Neuronal stem cell (in vitro differentiated cells): ENCODE data around the gene ODF2.

Experiments used
- DNase-seq: peaks from one replicate; pipeline ENCODE4 v3.0.0-alpha.2; 2013; ENCODE audit warnings: low spot score
- H2AFZ ChIP-seq: one replicate; pipeline ENCODE4 v1.6.1; 2013; ENCODE audit warnings: mild to moderate bottlenecking, low read length, inconsistent platforms
- H2AK5ac ChIP-seq: 2 replicates; pipeline ENCODE4 v1.6.1; 2013; ENCODE audit warnings: low read depth, mild to moderate bottlenecking, inconsistent platforms, low read length, moderate library complexity, mixed read lengths
- H2BK120ac ChIP-seq: 2 replicates; pipeline ENCODE4 v1.6.1; 2013; ENCODE audit warnings: low read depth, mild to moderate bottlenecking, inconsistent platforms, low read length, moderate library complexity, mixed read lengths
- H2BK12ac ChIP-seq: one replicate; pipeline ENCODE4 v1.6.1; 2013; ENCODE audit warnings: low read length, inconsistent platforms
- H2BK15ac ChIP-seq: 2 replicates; pipeline ENCODE4 v1.6.1; 2013; ENCODE audit warnings: mild to moderate bottlenecking, low read length, inconsistent platforms, mixed read lengths
- H2BK5ac ChIP-seq: one replicate; pipeline ENCODE4 v1.6.1; 2013; ENCODE audit warnings: inconsistent platforms, mild to moderate bottlenecking, low read length, moderate library complexity
- H3K14ac ChIP-seq: one replicate; pipeline ENCODE4 v1.6.1; 2013; ENCODE audit warnings: low read length, inconsistent platforms
- H3K18ac ChIP-seq: 2 replicates; pipeline ENCODE4 v1.6.1; 2013; ENCODE audit warnings: low read length, inconsistent platforms
- H3K23ac ChIP-seq: 2 replicates; pipeline ENCODE4 v1.6.1; 2013; ENCODE audit warnings: low read depth, mild to moderate bottlenecking, mixed read lengths, low read length, inconsistent platforms; ENCODE audit not compliant: poor library complexity
- H3K27ac ChIP-seq: replicated peaks from 3 replicates; pipeline ENCODE4 v1.5.1; 2013; ENCODE audit warnings: low read length, inconsistent platforms
- H3K27me3 ChIP-seq, 3 experiments: 2 replicates each; pipeline ENCODE4 v1.6.1; 2013; ENCODE audit warnings: low read length in 3 of 3, mild to moderate bottlenecking in 2 of 3, inconsistent platforms in 1 of 3, low read depth in 1 of 3, mixed read lengths in 1 of 3, moderate library complexity in 1 of 3; ENCODE audit not compliant: control insufficient read depth in 3 of 3, insufficient read depth in 3 of 3
- H3K36me3 ChIP-seq, 2 donors: replicated peaks in 1 of 2; 2 replicates each; pipeline ENCODE4 v1.6.1; 2013; ENCODE audit warnings: low read length in 2 of 2; ENCODE audit not compliant: control insufficient read depth in 2 of 2, insufficient read depth in 2 of 2
- H3K4ac ChIP-seq: 2 replicates; pipeline ENCODE4 v1.6.1; 2013; ENCODE audit warnings: inconsistent platforms, mild to moderate bottlenecking, low read length, moderate library complexity
- H3K4me1 ChIP-seq, 2 donors: 1 replicate in 1 of 2; 2 replicates in 1 of 2; pipeline ENCODE4 v1.6.1; 2013; ENCODE audit warnings: low read length in 2 of 2, low read depth in 1 of 2; ENCODE audit not compliant: control insufficient read depth in 2 of 2, insufficient read depth in 1 of 2
- H3K4me2 ChIP-seq: one replicate; pipeline ENCODE4 v1.6.1; 2013; ENCODE audit warnings: mild to moderate bottlenecking, low read length, inconsistent platforms; ENCODE audit not compliant: insufficient read depth, poor library complexity, severe bottlenecking
- H3K4me3 ChIP-seq, 2 donors: 2 replicates each; pipeline ENCODE4 v1.5.1; 2013; ENCODE audit warnings: low read length in 2 of 2, mild to moderate bottlenecking in 2 of 2, inconsistent platforms in 1 of 2, moderate library complexity in 1 of 2
- H3K79me1 ChIP-seq: one replicate; pipeline ENCODE4 v1.6.1; 2013; ENCODE audit warnings: low read depth, mild to moderate bottlenecking, inconsistent platforms, low read length, moderate library complexity
- H3K9ac ChIP-seq: one replicate; pipeline ENCODE4 v1.6.1; 2013; ENCODE audit warnings: mild to moderate bottlenecking, low read depth, low read length, inconsistent platforms; ENCODE audit not compliant: poor library complexity
- H3K9me3 ChIP-seq, 2 donors: replicated peaks in 1 of 2; 2 replicates each; pipeline versions ENCODE3 to v1.6.1; 2013; ENCODE audit warnings: low read length in 2 of 2, mild to moderate bottlenecking in 2 of 2, inconsistent platforms in 1 of 2, low read depth in 1 of 2, mixed read lengths in 1 of 2, moderate library complexity in 1 of 2; ENCODE audit not compliant: control insufficient read depth in 2 of 2, insufficient read depth in 1 of 2
- H4K8ac ChIP-seq: one replicate; pipeline ENCODE4 v1.6.1; 2013; ENCODE audit warnings: low read depth, mild to moderate bottlenecking, inconsistent platforms, low read length, moderate library complexity
- H4K91ac ChIP-seq: one replicate; pipeline ENCODE4 v1.6.1; 2013; ENCODE audit warnings: low read length, low read depth, mild to moderate bottlenecking, inconsistent platforms; ENCODE audit not compliant: poor library complexity
- WGBS, 2 donors: extraction: QIAGEN DNeasy Blood & Tissue Kit; methylation state at CpG; one replicate each; pipeline ENCODE4 v1.1.7; 2013; ENCODE audit warnings: missing lambda C conversion rate in 2 of 2, mixed read lengths in 1 of 2; ENCODE audit not compliant: insufficient read length in 2 of 2, insufficient replicate concordance in 1 of 2; ENCODE audit errors: extremely low coverage in 2 of 2; 5-methylcytosine and 5-hydroxymethylcytosine counted together

The ODF2 gene

DNA sequence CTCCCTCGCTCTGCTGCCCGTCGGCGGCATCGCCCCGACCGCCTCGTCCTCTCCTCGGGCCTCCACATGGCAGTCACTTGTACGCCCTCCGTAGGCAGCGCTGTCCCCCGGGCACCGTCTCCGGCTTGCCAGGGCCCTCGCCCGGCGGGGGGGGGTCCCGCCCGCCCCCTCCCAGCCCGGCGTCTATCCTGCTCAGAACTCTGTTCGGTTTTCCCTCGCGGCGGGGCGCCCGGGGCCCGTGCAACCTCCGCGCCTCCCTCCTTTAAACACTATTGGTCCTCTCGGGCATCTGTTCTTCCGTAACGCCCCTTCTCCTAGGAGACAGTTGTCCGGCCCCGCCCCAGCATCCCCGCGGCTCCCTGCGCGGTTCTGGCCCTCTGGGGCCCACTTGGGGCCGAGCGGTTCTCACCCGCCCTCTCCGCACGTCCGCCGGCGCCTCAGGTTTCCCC is 831 bp downstream of the ODF2 start:
- Histone ChIP-seq H3K9ac (peak overlapping the region; percentile 95), H2BK12ac (peak overlapping the region; percentile 84), H2AFZ (peak overlapping the region; percentile 91), H2BK120ac (no peak overlapping the region), H3K27ac (peak overlapping the region; percentile 79), H2AK5ac (no peak overlapping the region), H3K4me3 (peak overlapping the region; percentile 57 to 87), H3K9me3 (no peaks in the 10 kb centered on the region), H3K4me2 (peak overlapping the region; percentile 91), H4K8ac (no peak overlapping the region), H3K36me3 (peaks cover 9 to 27% of the 10 kb centered on the region in 2 donors), H3K27me3 (peaks cover 0 to 3% (median 2%) of the 10 kb centered on the region in 3 experiments), H4K91ac (no peak overlapping the region), H3K79me1 (peaks cover 5% of the 10 kb centered on the region), H3K14ac (no peak overlapping the region), H3K4me1 (peaks cover 5% of the 10 kb centered on the region in 2 donors), H3K18ac (peak overlapping the region; percentile 90), H2BK15ac (no peak overlapping the region), H3K23ac (peak overlapping the region; percentile 91), H2BK5ac (peak overlapping the region; percentile 95), H3K4ac (no peak overlapping the region)
- DNase-seq, result peak; percentile 48
- no CpG with 5 or more reads among the region's 48 CpGs for WGBS, 2 donors

- no CpG with 5 or more reads among the region's 14 CpGs for WGBS, 2 donors
- H2BK120ac ChIP-seq, result no peak overlapping the region
- H3K4me2 ChIP-seq, result peak overlapping the region; percentile 91
Observed at GRCh38 chr9:128457207-128457606, 1.4 kb downstream of the ODF2 start.

GRCh38 chr9:128459011-128459410 is 3.2 kb downstream of the ODF2 start:
- H4K8ac ChIP-seq, result no peak overlapping the region
- H3K18ac ChIP-seq, result no peak overlapping the region
- H3K4ac ChIP-seq, result no peak overlapping the region
- peaks cover 5% of the 10 kb centered on the region for H3K79me1 ChIP-seq
- H2BK5ac ChIP-seq, result no peak overlapping the region
- H3K4me1 ChIP-seq, result peaks cover 5% of the 10 kb centered on the region in 2 donors
- H2AFZ ChIP-seq, result no peak overlapping the region
- no peak overlapping the region for H2BK120ac ChIP-seq
- no peak overlapping the region for H2BK12ac ChIP-seq
- WGBS, 2 donors, result no CpG with 5 or more reads among the region's 3 CpGs
- peaks cover 16 to 50% of the 10 kb centered on the region in 2 donors for H3K36me3 ChIP-seq
- no peak overlapping the region for H4K91ac ChIP-seq
- no peak overlapping the region for H3K14ac ChIP-seq
- H3K23ac ChIP-seq, result no peak overlapping the region
- H3K27ac ChIP-seq, result no peak overlapping the region
- no peak overlapping the region for H3K4me3 ChIP-seq
- no peak overlapping the region for H2AK5ac ChIP-seq
- no peak overlapping the region for H3K4me2 ChIP-seq
- no peak overlapping the region for H3K9ac ChIP-seq
- no peaks in the 10 kb centered on the region for H3K9me3 ChIP-seq
- DNase-seq, result no peak
- peaks cover 0 to 2% (median 0%) of the 10 kb centered on the region in 3 experiments for H3K27me3 ChIP-seq
- no peak overlapping the region for H2BK15ac ChIP-seq

More at GRCh38 chr9:128457207-128457606, 1.4 kb downstream of the ODF2 start:
- no peak overlapping the region for H2BK12ac ChIP-seq
- H3K79me1 ChIP-seq, result peaks cover 5% of the 10 kb centered on the region
- no peak overlapping the region for H3K4ac ChIP-seq
- no peaks in the 10 kb centered on the region for H3K9me3 ChIP-seq
- H3K18ac ChIP-seq, result peak overlapping the region; percentile 70
- H2AK5ac ChIP-seq, result peak overlapping the region; percentile 78
- peaks cover 9 to 33% of the 10 kb centered on the region in 2 donors for H3K36me3 ChIP-seq
- no peak for DNase-seq
- no peak overlapping the region for H2BK5ac ChIP-seq
- no peak overlapping the region for H3K27ac ChIP-seq
- H2BK15ac ChIP-seq, result no peak overlapping the region
- H4K91ac ChIP-seq, result no peak overlapping the region
- H3K14ac ChIP-seq, result no peak overlapping the region
- H3K4me3 ChIP-seq, result peak overlapping the region; percentile 57 to 87
- H4K8ac ChIP-seq, result no peak overlapping the region
- peaks cover 0 to 2% (median 0%) of the 10 kb centered on the region in 3 experiments for H3K27me3 ChIP-seq
- H3K4me1 ChIP-seq, result peaks cover 5% of the 10 kb centered on the region in 2 donors
- peak overlapping the region; percentile 91 for H2AFZ ChIP-seq
- no peak overlapping the region for H3K23ac ChIP-seq
- no peak overlapping the region for H3K9ac ChIP-seq

DNA sequence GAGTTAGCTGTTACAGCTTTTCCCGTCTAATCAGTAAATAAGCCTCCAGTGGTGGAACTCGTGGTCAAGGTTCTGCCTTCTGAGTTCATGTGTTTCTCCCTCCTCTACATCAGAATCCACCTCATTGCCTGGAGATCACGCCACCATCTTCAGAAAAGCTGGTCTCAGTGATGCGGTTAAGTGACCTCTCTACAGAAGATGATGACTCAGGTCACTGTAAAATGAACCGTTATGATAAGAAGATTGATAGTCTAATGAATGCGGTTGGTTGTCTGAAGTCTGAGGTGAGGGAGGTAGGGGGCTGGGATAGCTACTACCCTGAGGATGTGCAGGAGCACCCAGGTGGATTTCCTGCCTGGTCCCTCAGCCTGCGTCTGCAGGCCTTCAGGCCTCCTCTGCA is 13.3 kb downstream of the ODF2 start:
- H3K79me1 ChIP-seq, result no peaks in the 10 kb centered on the region
- H3K4ac ChIP-seq, result no peak overlapping the region
- no peak overlapping the region for H4K8ac ChIP-seq
- no peak overlapping the region for H2AK5ac ChIP-seq
- H3K27ac ChIP-seq, result no peak overlapping the region
- no peak overlapping the region for H3K4me3 ChIP-seq
- DNase-seq, result no peak
- peaks cover 15 to 69% of the 10 kb centered on the region in 2 donors for H3K36me3 ChIP-seq
- H2AFZ ChIP-seq, result no peak overlapping the region
- H3K27me3 ChIP-seq, result no peaks in the 10 kb centered on the region
- H3K4me1 ChIP-seq, result no peaks in the 10 kb centered on the region
- no peak overlapping the region for H2BK5ac ChIP-seq
- H3K18ac ChIP-seq, result no peak overlapping the region
- H2BK12ac ChIP-seq, result no peak overlapping the region
- H3K4me2 ChIP-seq, result no peak overlapping the region
- H3K9ac ChIP-seq, result no peak overlapping the region
- no peak overlapping the region for H3K23ac ChIP-seq
- H3K9me3 ChIP-seq, result no peaks in the 10 kb centered on the region
- H2BK15ac ChIP-seq, result no peak overlapping the region
- no CpG with 5 or more reads among the region's 7 CpGs for WGBS, 2 donors
- H3K14ac ChIP-seq, result no peak overlapping the region
- no peak overlapping the region for H2BK120ac ChIP-seq
- H4K91ac ChIP-seq, result no peak overlapping the region
